Mesangial cell (primary cell): ENCODE results near the gene USP7. TPM values are rescaled to one million over a fixed set of nuclear protein-coding genes. Genes with fewer than 3 reads are reported as not detected.

Source experiments
- total RNA-seq: library from RNA; depleted of rRNA; stranded (reverse); fragments of >200 nt; gene quantifications from 2 replicates; pipeline ENCODE4 v1.2.3, GENCODE V29; 2015

The USP7 gene
- 33.7 and 41.2 TPM in 2 replicates for total RNA-seq

GRCh38 chr16:8963821-8964441, at the start of gene USP7:
Gene USP7 (minus strand): TSS chr16:8963906. CDS start chr16:8963285, 621 bp downstream.

GRCh38 chr16:8882041-8882617, 81.6 kb downstream of the USP7 start, which contains the start of gene LITAFD:
Gene LITAFD (plus strand): TSS chr16:8882351. CDS start chr16:8884356, 2,005 bp downstream.

GRCh38 chr16:8868416-8869211, 95.1 kb downstream of the USP7 start, which contains the start of gene CARHSP1:
Gene CARHSP1 (minus strand): TSS chr16:8869006. CDS start chr16:8859328, 9,678 bp downstream.

Other genes with a start within 250 kb of the USP7 start
- 7.7 and 8.7 TPM in 2 replicates for gene TMEM186, start 166.3 kb downstream of the USP7 start, total RNA-seq
- gene PMM2, start 166.1 kb downstream of the USP7 start, total RNA-seq: 18.4 and 23.0 TPM in 2 replicates
- 250 and 256 TPM in 2 replicates for gene CARHSP1, start 94.9 kb downstream of the USP7 start, total RNA-seq
- gene LITAFD, start 81.6 kb downstream of the USP7 start, total RNA-seq: not detected in 2 replicates
- gene HAPSTR1, start 127.7 kb upstream of the USP7 start, total RNA-seq: 30.5 and 43.2 TPM in 2 replicates